HG03457 (cell line): Measurements from ENCODE around the gene CEL.
"Not testable (repeated sequence)": the region's sequence is repeated elsewhere in the genome, so short reads cannot be mapped to it uniquely, and the experiment has no call there.

Experiments used
- ATAC-seq: cut with Tn5 transposase; IDR thresholded peaks from one replicate; pipeline ENCODE4 v1.9.1; 2021; ENCODE audit warnings: moderate number of reproducible peaks; ENCODE audit not compliant: unreplicated experiment

The CEL gene

GRCh38 chr9:133046196-133046899 lies 15.4 kb upstream of the CEL start:
- ATAC-seq, result no peak

GRCh38 chr9:133046900-133047295 lies 14.9 kb upstream of the CEL start:
- ATAC-seq, result no peak

GRCh38 chr9:133048595-133048994 lies 13.2 kb upstream of the CEL start:
- ATAC-seq, result no peak

- no peak for ATAC-seq
Observed at GRCh38 chr9:133049043-133049442, 12.7 kb upstream of the CEL start.

GRCh38 chr9:133050142-133050541 lies 11.6 kb upstream of the CEL start:
- ATAC-seq, result no peak

- ATAC-seq, result no peak
Observed at GRCh38 chr9:133050781-133051180, 11.0 kb upstream of the CEL start.

GRCh38 chr9:133051281-133051900 lies 10.4 kb upstream of the CEL start:
- no peak for ATAC-seq

- ATAC-seq, result no peak
Observed at GRCh38 chr9:133051966-133052539, 9.7 kb upstream of the CEL start.

GRCh38 chr9:133054194-133054890 lies 7.4 kb upstream of the CEL start:
- no peak for ATAC-seq

- ATAC-seq, result no peak
Observed at GRCh38 chr9:133054966-133055365, 6.8 kb upstream of the CEL start.

GRCh38 chr9:133055788-133056420 lies 5.9 kb upstream of the CEL start:
- ATAC-seq, result no peak

- no peak for ATAC-seq
Observed at GRCh38 chr9:133056533-133056932, 5.2 kb upstream of the CEL start.

- ATAC-seq, result no peak
Observed at GRCh38 chr9:133057006-133057405, 4.8 kb upstream of the CEL start.

GRCh38 chr9:133057553-133057952 lies 4.2 kb upstream of the CEL start:
- ATAC-seq, result no peak

- ATAC-seq, result no peak
Observed at GRCh38 chr9:133058071-133058470, 3.7 kb upstream of the CEL start.

GRCh38 chr9:133058550-133059320 lies 3.0 kb upstream of the CEL start:
- no peak for ATAC-seq

- no peak for ATAC-seq
Observed at GRCh38 chr9:133059623-133060022, 2.2 kb upstream of the CEL start.

GRCh38 chr9:133060417-133060841 lies 1.4 kb upstream of the CEL start:
- ATAC-seq, result no peak

- not testable (repeated sequence) for ATAC-seq
Observed at GRCh38 chr9:133061019-133061763, 590 bp upstream of the CEL start.

- not testable (repeated sequence) for ATAC-seq
Observed at GRCh38 chr9:133062569-133062968, 788 bp downstream of the CEL start.
